GM20000 (cell line): ENCODE results near the gene XYLT1.
A peak's percentile ranks its signal among the peaks of the same experiment; 100 is the strongest.
"Not testable (repeated sequence)": the region's sequence is repeated elsewhere in the genome, so short reads cannot be mapped to it uniquely, and the experiment has no call there.

Source experiments
- DNase-seq: peaks from one replicate; pipeline ENCODE4 v3.0.0; 2012; ENCODE audit warnings: low spot score
- TF ChIP-seq, protein P1 (sequence below): IDR thresholded peaks from 2 replicates; pipeline ENCODE4 v1.5.1; 2012; ENCODE audit warnings: mild to moderate bottlenecking, control low read depth; ENCODE audit errors: extremely low read depth, missing control alignments

The XYLT1 gene

DNA sequence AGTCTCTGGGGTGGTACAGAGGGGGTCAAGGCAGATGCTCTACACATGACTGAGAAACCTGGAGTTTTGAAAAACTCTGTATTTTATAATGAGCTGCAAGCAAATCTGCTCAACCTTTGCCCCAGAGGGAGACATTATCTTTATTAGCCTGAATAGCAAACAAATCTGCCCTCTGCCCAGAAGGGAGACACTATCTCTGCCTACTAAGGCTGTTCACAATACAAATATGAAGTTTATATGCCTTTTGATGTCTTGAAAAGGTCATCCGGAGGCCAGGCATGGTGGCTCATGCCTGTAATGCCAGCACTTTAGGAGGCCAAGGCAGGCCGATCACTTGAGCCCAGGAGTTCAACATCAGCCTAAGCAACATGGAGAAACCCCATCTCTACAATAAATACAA lies 11.0 kb upstream of the XYLT1 start:
- TF ChIP-seq, protein P1, sequence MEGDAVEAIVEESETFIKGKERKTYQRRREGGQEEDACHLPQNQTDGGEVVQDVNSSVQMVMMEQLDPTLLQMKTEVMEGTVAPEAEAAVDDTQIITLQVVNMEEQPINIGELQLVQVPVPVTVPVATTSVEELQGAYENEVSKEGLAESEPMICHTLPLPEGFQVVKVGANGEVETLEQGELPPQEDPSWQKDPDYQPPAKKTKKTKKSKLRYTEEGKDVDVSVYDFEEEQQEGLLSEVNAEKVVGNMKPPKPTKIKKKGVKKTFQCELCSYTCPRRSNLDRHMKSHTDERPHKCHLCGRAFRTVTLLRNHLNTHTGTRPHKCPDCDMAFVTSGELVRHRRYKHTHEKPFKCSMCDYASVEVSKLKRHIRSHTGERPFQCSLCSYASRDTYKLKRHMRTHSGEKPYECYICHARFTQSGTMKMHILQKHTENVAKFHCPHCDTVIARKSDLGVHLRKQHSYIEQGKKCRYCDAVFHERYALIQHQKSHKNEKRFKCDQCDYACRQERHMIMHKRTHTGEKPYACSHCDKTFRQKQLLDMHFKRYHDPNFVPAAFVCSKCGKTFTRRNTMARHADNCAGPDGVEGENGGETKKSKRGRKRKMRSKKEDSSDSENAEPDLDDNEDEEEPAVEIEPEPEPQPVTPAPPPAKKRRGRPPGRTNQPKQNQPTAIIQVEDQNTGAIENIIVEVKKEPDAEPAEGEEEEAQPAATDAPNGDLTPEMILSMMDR, result no peak
- no peak for DNase-seq

DNA sequence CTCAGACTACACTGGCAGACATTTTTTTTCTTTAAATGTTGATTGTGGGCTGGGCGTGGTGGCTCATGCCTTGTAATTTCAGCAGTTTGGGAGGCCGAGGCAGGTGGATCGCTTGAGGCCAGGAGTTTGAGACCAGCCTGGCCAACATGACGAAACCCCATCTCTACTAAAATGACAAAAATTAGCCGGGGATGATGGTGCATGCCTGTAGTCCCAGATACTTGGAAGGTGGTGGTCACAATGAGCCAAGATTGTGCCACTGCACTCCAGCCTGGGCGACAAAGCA lies 6.4 kb upstream of the XYLT1 start:
- not testable (repeated sequence) for DNase-seq

DNA sequence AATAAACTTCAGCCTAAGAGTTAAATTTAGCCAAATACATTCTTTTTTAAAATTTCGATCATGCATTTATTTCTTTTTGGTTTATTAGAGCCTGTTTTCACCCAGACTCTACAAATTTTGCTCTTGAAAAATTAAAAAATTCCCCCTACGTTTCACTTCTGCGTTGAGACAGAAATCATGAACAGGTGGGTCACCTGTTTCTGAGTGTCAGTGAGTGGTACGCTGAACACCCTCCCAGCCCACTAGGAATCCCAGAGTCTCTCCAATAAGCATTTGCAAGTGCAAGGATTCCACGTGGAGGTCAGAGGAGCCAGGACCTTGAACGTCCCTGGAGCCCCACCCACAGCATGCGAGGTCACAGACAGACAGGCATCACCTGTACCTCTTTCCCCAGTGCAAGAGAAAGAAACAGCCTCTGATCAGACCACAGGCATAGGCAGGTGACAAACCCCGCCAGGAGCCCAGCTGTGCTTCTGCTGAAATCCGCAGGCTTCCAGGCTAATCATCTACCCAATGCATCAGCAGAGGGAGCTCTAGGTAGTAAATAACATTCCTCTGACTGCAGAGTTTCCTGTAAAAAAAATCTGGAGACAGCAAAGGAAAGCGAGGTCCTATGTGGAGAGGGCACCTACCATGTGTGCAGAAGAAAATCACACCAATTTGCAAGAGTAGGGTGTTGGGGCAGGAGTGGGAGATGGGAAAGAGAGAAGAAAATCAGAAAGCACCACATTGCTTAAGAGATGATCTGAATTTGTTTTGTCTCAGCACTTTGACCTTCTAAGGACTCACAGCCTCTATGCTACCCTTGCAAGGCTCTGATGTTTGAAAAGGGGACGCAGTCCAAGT lies 5.9 kb upstream of the XYLT1 start:
- DNase-seq, result peak; percentile 77

DNA sequence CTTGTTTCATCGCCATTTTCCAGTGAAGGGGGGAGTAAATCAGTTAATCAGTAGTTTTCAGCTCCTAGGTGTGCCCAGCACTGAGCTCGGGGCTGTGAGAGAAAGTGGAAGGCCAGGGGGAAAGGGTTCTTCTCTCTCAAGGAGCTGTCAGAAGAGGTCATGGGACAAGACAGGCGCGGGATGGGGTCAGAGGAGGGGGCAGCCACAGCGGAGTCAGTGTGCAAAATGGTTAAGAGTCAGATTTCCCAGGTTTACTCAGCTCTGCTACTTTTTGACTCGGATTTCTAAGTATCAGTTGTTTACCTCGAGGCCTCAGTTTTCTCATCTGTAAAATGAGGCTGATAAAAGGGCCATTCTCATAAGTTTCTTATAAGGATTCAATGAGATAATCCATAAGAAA lies 4.3 kb upstream of the XYLT1 start:
- TF ChIP-seq, protein P1, result no peak
- no peak for DNase-seq

More for the DNA sequence above, 5.9 kb upstream of the XYLT1 start:
- TF ChIP-seq, protein P1, result peak; percentile 26

DNA sequence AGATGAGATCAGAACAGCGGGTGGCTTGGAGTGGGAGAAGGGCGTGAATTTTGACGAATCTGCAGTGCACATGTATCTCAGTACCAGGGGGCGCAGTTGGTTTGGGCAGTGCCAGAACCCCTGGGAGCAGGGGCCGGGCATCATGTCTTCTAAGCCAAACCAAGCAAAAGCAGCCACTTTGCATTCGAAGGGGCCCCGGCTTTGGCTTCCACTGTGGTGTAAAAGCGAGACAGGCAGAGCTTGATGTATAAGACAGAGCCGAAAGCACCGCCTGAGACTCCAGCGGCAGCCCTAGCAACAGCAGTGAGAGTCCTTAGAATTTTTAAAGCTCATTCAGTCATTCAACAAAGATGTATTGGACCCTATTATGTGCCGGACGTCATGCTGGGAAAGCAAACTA lies 3.8 kb upstream of the XYLT1 start:
- peak; percentile 61 for DNase-seq
- TF ChIP-seq, protein P1, result no peak

DNA sequence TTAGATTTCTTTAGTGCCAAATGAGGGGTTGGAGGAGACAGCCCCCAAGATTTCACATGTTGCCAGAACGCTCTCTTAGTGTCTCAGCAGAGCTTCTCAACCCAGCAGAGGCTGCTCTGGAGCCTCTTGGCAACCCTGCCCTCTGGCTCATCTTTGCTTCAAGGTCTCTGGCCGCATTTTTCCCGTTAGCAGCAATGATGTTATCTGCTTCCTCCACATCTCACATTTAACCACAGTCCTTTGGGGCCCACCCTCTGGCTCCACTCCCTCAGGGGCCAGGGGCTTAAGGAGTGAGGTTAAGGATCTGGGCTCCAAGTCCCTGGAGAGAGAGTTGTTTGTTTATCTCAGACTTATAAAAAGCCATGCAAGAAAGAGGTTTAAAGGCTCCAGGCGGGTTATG lies 3.3 kb upstream of the XYLT1 start:
- DNase-seq, result no peak
- TF ChIP-seq, protein P1, result no peak

DNA sequence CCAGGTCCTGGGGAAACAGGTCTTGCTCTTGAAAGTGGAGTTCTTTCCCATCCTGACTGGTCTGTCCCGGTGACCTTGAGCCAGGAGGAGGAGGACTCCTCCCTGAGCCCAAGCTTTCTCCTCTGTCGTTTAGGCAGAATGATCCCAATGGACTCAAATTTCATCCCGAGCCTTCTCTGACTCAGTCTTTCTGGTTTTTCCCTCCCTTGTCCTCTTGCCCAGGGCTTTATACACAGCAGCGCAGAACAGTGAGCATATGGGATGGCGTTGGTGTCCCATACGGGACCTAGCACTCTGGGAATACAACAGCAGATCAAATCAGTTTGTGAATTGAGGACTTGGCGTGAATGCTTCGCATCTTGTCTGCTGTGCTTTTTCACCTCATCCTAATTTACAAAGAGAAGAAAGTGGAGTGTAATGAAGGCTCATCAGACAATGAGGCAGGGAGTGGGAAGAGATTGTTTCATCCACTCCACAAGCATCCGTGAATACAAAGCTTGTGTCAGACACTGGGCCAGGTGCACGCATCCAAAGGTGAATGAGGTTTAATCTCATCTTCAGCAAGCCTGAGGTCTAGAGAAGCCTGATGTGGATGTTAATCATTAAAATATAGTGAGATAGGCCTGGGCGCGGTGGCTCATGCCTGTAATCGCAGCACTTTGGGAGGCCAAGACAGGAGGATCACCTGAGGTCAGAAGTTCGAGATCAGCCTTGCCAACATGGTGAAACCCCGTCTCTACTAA lies 1.1 kb upstream of the XYLT1 start:
- TF ChIP-seq, protein P1, result no peak
- DNase-seq, result no peak
